T follicular helper cell (primary cell): ENCODE measurements around the gene LRRTM4.
"Not testable (repeated sequence)": the region's sequence is repeated elsewhere in the genome, so short reads cannot be mapped to it uniquely, and the experiment has no call there.

ENCODE experiments used
- DNase-seq: peaks from one replicate; pipeline ENCODE4 v3.0.0-alpha.2; 2020; ENCODE audit warnings: low read depth

LRRTM4 gene

GRCh38 chr2:76862901-76863300 lies 659.3 kb downstream of the LRRTM4 start:
- no peak for DNase-seq

GRCh38 chr2:76861708-76862107 lies 660.5 kb downstream of the LRRTM4 start:
- no peak for DNase-seq

GRCh38 chr2:76851000-76851399 lies 671.2 kb downstream of the LRRTM4 start:
- DNase-seq = no peak

GRCh38 chr2:76849086-76849485 lies 673.1 kb downstream of the LRRTM4 start:
- no peak for DNase-seq

- no peak for DNase-seq
These were observed 682.4 kb downstream of the LRRTM4 start for GRCh38 chr2:76839826-76840225.

- DNase-seq = no peak
These were observed 692.6 kb downstream of the LRRTM4 start for GRCh38 chr2:76829374-76830234.

- DNase-seq = no peak
These were observed 695.5 kb downstream of the LRRTM4 start for GRCh38 chr2:76826691-76827090.

GRCh38 chr2:76825140-76825970 lies 696.8 kb downstream of the LRRTM4 start:
- DNase-seq = no peak

GRCh38 chr2:76821731-76822130 lies 700.4 kb downstream of the LRRTM4 start:
- DNase-seq = no peak

- no peak for DNase-seq
These were observed 709.1 kb downstream of the LRRTM4 start for GRCh38 chr2:76813084-76813483.

GRCh38 chr2:76812156-76812555 lies 710.0 kb downstream of the LRRTM4 start:
- no peak for DNase-seq

- no peak for DNase-seq
These were observed 713.0 kb downstream of the LRRTM4 start for GRCh38 chr2:76809136-76809535.

GRCh38 chr2:76808732-76809131 lies 713.4 kb downstream of the LRRTM4 start:
- DNase-seq = no peak

GRCh38 chr2:76793647-76794334 lies 728.4 kb downstream of the LRRTM4 start:
- DNase-seq = no peak

- DNase-seq = not testable (repeated sequence)
These were observed 740.9 kb downstream of the LRRTM4 start for GRCh38 chr2:76781313-76781712.

- DNase-seq = no peak
These were observed 758.9 kb downstream of the LRRTM4 start for GRCh38 chr2:76763276-76763675.

- no peak for DNase-seq
These were observed 761.8 kb downstream of the LRRTM4 start for GRCh38 chr2:76760367-76760704.

- DNase-seq = no peak
These were observed 762.4 kb downstream of the LRRTM4 start for GRCh38 chr2:76759634-76760366.

GRCh38 chr2:76752506-76752905 lies 769.7 kb downstream of the LRRTM4 start:
- DNase-seq = no peak

GRCh38 chr2:76749858-76750257 lies 772.3 kb downstream of the LRRTM4 start:
- no peak for DNase-seq

- no peak for DNase-seq
These were observed 773.4 kb downstream of the LRRTM4 start for GRCh38 chr2:76748581-76749296.
